Stimulated activated naive B cell treated with anti-CD40 and anti-IgM and Interleukin-4, amounts not matched to agents 10 μg/mL and 1 μg/mL and 100 μg/mL, for 72 hours (primary cell): ENCODE measurements around the gene MSL2.
"Not testable (repeated sequence)": the region's sequence is repeated elsewhere in the genome, so short reads cannot be mapped to it uniquely, and the experiment has no call there.

Experiments
- ATAC-seq, 2 donors: fragments of 150-1000 bp; cut with Tn5 transposase; replicated peaks; 2 replicates each; pipeline ENCODE4 v1.10.0; 2021; ENCODE audit warnings: moderate library complexity in 1 of 2
- DNase-seq: peaks from one replicate; pipeline ENCODE4 v3.0.0; 2021
- H3K27ac Mint-ChIP-seq: one replicate; pipeline ENCODE4 v1.8.0; 2022; ENCODE audit warnings: mild to moderate bottlenecking, mixed read lengths
- H3K27me3 Mint-ChIP-seq, 2 donors: one replicate each; pipeline ENCODE4 v1.8.0; 2022; ENCODE audit warnings: mixed read lengths in 2 of 2
- H3K36me3 Mint-ChIP-seq, 2 donors: one replicate each; pipeline ENCODE4 v1.8.0; 2022; ENCODE audit warnings: mixed read lengths in 2 of 2, mild to moderate bottlenecking in 1 of 2
- H3K4me1 Mint-ChIP-seq, 2 donors: one replicate each; pipeline ENCODE4 v1.8.0; 2022; ENCODE audit warnings: mixed read lengths in 2 of 2, mild to moderate bottlenecking in 1 of 2
- H3K4me3 Mint-ChIP-seq, 2 donors: one replicate each; pipeline ENCODE4 v1.8.0; 2022; ENCODE audit warnings: mild to moderate bottlenecking in 2 of 2, mixed read lengths in 2 of 2, moderate library complexity in 1 of 2
- H3K9me3 Mint-ChIP-seq, 2 donors: one replicate each; pipeline ENCODE4 v1.8.0; 2022; ENCODE audit warnings: mixed read lengths in 2 of 2, mild to moderate bottlenecking in 1 of 2

MSL2 gene

DNA sequence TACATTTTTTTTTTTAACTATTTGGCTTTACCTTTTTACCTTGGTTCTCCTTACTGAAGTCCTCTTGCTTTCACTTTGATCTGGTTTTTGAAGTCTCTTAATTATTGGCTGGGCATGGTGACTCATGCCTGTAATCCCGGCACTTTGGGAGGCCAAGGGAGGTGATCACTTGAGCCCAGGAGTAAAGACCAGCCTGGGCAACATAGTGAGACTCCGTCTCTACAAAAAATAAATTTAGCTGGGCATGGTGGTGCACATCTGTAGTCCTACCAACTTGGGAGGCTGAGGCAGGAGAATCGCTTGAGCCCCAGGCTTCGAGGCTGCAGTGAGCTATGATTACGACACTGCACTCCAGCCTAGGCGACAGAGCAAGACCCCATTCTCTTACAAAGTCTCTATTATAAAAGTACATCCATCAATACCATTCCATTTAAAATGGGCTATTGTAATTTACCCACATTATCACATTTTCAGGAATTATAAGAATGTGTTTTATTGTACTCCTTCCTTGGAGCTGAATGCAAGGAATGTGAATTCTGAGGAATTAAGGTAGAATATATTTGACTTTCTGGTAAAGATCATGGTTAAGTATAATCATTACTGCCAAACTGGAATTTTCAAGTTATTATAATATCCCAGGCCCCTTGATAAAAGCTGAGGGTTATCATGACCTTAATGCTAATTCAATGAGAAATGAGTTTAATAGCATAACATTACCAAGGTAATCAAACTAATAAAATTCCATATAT lies 49.0 kb downstream of the MSL2 start:
- H3K27ac Mint-ChIP-seq: no peak overlapping the region
- H3K27me3 Mint-ChIP-seq: no peaks in the 10 kb centered on the region
- H3K36me3 Mint-ChIP-seq: peaks cover 17 to 26% of the 10 kb centered on the region in 2 donors
- H3K4me3 Mint-ChIP-seq: no peak overlapping the region
- no peak for ATAC-seq
- no peaks in the 10 kb centered on the region for H3K9me3 Mint-ChIP-seq
- peaks cover 24 to 44% of the 10 kb centered on the region in 2 donors for H3K4me1 Mint-ChIP-seq
- no peak for DNase-seq

DNA sequence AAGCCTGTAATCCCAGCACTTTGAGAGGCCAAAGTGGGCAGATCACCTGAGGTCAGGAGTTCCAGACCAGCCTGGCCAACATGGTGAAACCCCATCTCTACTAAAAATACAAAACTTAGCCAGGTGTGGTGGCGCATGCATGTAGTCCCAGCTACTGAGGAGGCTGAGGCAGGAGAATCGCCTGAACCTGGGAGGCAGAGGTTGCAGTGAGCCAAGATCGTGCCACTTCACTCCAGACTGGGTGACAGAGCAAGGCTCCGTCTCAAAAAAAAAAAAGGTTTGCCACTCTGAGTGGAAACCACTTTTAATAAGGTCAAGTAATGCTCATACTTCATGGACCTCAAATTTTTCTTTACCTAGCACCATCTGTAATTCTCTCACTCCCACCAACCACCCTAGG lies 51.7 kb downstream of the MSL2 start:
- H3K4me1 Mint-ChIP-seq: peaks cover 22 to 27% of the 10 kb centered on the region in 2 donors
- H3K36me3 Mint-ChIP-seq: peaks cover 4 to 12% of the 10 kb centered on the region in 2 donors
- DNase-seq, H3K9me3 Mint-ChIP-seq, ATAC-seq, H3K27ac Mint-ChIP-seq, H3K27me3 Mint-ChIP-seq, H3K4me3 Mint-ChIP-seq: not testable (repeated sequence)

DNA sequence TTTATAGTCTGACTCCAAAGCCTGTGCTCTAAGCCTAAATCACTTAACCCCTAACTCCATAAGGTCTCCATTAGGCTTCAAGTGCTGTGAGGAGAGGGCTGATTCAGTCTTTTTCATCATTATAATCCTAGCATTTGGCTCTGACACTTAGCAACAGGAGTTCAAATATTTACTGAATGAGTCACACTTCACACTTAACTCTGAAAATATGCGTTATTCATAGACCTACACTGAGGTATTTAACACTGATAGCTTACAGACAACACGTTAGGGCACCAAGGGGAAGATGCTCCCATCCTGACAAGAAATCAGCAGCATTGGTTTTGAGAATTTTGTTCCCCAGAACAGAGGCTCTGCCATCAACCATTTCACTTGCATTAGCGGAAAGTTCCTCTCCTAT lies 53.5 kb downstream of the MSL2 start:
- no peaks in the 10 kb centered on the region for H3K27me3 Mint-ChIP-seq
- peaks cover 21% of the 10 kb centered on the region in 2 donors for H3K4me1 Mint-ChIP-seq
- no peak for DNase-seq

DNA sequence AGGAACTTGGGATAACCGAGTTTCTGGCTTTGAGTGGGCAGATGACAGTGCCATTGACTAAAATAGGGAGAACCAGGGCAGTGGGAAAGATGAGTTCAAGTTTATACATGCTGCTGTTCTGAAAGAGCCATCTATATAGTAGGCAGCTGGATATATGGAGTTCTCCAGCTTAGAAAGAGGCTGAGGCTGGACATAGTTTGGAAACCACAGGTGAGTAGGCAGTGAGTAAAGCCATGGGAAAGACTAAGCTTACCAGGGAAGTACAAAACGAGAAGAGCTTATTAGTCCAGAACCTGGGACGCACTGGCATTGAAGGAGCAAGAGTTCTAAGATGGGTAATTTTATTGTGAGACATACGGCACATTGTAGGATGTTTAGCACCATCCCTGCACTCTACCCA lies 54.2 kb downstream of the MSL2 start:
- Mint-ChIP-seq H3K36me3 (peaks cover 3 to 5% of the 10 kb centered on the region in 2 donors), H3K9me3 (no peaks in the 10 kb centered on the region), H3K4me1 (peaks cover 19 to 21% of the 10 kb centered on the region in 2 donors), H3K27ac (peak overlapping the region; percentile 0), H3K4me3 (no peak overlapping the region), H3K27me3 (no peaks in the 10 kb centered on the region)
- DNase-seq: no peak
- ATAC-seq: peak in 1 of 2 donors; percentile 23

More for the DNA sequence above, 53.5 kb downstream of the MSL2 start:
- no peak for ATAC-seq
- no peaks in the 10 kb centered on the region for H3K9me3 Mint-ChIP-seq
- H3K4me3 Mint-ChIP-seq: no peak overlapping the region
- H3K36me3 Mint-ChIP-seq: peaks cover 3 to 6% of the 10 kb centered on the region in 2 donors
- H3K27ac Mint-ChIP-seq: no peak overlapping the region

DNA sequence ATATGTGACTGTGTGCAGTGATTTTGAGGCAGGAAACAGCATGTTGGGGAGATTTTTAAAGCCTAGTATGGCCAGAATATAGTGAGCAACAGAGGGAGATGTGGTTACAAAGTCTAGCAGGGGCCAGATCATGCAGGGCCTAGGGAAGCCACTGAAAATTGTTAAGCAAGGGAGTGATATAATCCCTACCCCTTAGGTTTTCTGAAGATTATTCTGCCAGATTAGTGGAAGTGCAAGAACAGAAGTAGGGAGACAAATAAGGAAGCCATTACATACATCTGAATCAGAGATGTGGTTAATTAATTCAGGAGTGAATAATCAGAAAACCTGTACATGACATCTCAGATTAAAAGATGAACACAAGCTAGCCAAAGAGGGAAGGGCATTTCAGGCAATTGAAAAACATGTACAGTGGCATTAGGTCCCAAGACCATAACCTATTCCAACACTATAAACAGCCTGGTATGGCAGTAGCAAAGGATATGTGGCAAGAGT lies 54.8 kb downstream of the MSL2 start:
- no peak for DNase-seq
- Mint-ChIP-seq H3K27ac (peak overlapping the region; percentile 0), H3K4me1 (peaks cover 18 to 19% of the 10 kb centered on the region in 2 donors), H3K9me3 (no peaks in the 10 kb centered on the region), H3K36me3 (peaks cover 3 to 5% of the 10 kb centered on the region in 2 donors), H3K27me3 (no peaks in the 10 kb centered on the region), H3K4me3 (no peak overlapping the region)
- ATAC-seq: peak in 1 of 2 donors; percentile 10

DNA sequence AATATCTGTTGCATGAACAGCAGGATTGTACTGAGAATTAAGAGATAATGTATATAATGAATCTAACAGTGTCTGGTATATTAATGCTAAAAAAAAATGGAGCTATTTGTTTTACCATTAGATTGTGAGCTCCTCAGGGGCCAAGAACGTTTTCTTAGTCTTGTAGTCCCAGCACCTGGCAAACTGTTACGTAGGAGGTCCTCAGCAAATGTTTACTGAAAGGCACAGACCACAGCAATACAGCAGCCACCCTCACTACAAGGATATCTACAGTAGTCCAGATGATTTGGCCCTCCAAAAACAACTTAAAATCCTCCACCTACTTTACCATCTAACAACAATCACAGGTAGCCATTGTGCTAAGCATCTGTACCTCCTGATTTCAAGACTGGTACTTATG lies 59.7 kb downstream of the MSL2 start:
- H3K27me3 Mint-ChIP-seq: no peaks in the 10 kb centered on the region
- H3K4me1 Mint-ChIP-seq: peaks cover 10 to 16% of the 10 kb centered on the region in 2 donors
- ATAC-seq: no peak
- H3K4me3 Mint-ChIP-seq: no peak overlapping the region
- H3K9me3 Mint-ChIP-seq: no peaks in the 10 kb centered on the region
- no peak for DNase-seq
- no peak overlapping the region for H3K27ac Mint-ChIP-seq
- no peaks in the 10 kb centered on the region for H3K36me3 Mint-ChIP-seq

DNA sequence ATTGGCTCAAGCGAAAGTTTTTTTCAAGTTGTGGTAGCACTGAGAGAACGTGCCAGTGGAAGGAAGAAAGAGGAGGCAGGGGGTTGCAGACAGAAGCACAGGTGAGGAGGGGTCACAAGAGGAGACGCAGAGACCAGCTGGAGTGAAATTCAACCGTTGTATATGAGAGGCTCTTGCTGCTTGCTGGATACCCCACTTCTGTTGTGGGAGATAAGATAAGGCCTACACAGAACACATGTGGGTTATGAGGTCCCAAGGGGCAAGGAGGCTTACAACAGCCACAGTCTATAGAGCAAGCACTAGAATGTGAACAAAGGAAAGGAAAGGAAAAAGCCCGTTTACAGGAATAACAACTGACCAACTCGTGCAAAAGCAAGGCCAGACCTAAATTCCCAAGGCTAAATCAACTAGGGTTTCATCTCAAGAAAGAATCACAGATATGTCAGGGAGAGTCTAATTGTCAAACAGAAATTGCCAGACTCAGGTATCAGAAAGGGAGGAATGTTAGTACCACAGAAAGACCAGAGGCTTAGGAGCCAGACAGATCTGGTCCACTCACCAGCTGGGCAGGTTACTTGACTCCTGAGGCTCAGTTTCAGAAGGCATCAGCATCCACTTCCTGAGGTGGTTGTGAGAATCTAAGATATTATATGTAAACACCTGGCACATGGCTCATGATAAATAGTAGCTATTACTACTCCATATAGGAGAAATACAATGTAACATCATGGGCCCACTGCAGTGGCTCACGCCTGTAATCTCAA lies 60.9 kb downstream of the MSL2 start:
- H3K27me3 Mint-ChIP-seq: no peaks in the 10 kb centered on the region
- no peak overlapping the region for H3K4me3 Mint-ChIP-seq
- ATAC-seq (peak in 1 of 2 donors; percentile 36), DNase-seq (no peak)
- H3K9me3 Mint-ChIP-seq: peaks cover 0 to 2% of the 10 kb centered on the region in 2 donors
- no peak overlapping the region for H3K27ac Mint-ChIP-seq
- no peaks in the 10 kb centered on the region for H3K36me3 Mint-ChIP-seq
- H3K4me1 Mint-ChIP-seq: peaks cover 8 to 13% of the 10 kb centered on the region in 2 donors

DNA sequence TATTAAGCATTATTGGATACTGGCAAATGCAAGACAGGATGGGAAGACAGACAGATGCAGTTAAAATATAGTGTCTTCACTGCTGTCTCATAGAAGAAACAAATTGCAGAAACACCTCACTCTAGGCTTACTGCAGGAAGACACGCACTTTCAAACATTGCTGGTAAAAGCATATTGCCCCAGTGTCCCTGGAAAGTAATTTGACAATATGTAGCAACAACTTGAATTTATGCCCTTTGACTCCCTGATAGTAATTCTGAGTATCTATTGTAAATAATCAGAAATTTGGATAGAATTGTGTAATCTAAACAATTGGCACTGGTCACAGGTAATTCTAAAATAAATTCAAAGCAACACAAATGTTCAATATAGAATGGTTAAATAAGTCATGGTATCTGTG lies 62.0 kb downstream of the MSL2 start:
- Mint-ChIP-seq H3K27ac (no peak overlapping the region), H3K4me1 (peaks cover 7 to 14% of the 10 kb centered on the region in 2 donors), H3K4me3 (no peak overlapping the region), H3K9me3 (peaks cover 0 to 2% of the 10 kb centered on the region in 2 donors), H3K27me3 (no peaks in the 10 kb centered on the region), H3K36me3 (no peaks in the 10 kb centered on the region)
- DNase-seq (no peak), ATAC-seq (no peak)

DNA sequence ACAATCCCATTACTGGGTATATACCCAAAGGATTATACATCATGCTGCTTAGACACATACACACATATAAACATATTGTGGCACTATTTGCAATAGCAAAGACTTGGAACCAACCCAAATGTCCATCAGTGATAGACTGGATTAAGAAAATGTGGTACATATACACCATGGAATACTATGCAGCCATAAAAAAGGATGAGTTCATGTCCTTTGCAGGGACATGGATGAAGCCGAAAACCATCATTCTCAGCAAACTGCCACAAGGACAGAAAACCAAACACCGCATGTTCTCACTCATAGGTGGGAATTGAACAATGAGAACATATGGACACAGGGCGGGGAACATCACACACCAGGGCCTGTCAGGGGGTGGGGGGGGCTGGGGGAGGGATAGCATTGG lies 64.5 kb downstream of the MSL2 start:
- not testable (repeated sequence) for ATAC-seq, H3K27me3 Mint-ChIP-seq, H3K27ac Mint-ChIP-seq, H3K4me3 Mint-ChIP-seq, DNase-seq
- Mint-ChIP-seq H3K36me3 (peaks cover 9 to 11% of the 10 kb centered on the region in 2 donors), H3K9me3 (peaks cover 11 to 15% of the 10 kb centered on the region in 2 donors), H3K4me1 (peaks cover 6 to 12% of the 10 kb centered on the region in 2 donors)

DNA sequence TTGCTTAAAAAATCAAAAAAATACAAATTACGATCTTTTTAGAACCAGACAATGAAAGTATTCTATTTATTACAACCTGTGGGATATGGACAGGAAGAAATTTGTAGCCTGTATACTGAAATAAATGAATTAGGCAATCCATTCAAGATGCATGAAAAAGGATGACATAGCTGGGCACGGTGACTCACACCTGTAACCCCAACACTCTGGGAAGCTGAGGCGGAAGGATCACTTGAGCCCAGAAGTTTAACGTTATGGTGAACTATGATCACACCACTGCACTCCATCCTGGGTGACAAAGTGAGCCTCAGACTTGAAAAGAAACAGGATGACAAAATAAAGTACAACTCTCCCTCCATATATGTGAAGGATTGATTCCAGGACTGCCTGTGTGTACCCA lies 74.1 kb downstream of the MSL2 start:
- DNase-seq (no peak), ATAC-seq (peak in 1 of 2 donors; percentile 22)
- Mint-ChIP-seq H3K36me3 (peaks cover 0 to 2% of the 10 kb centered on the region in 2 donors), H3K27ac (no peak overlapping the region), H3K27me3 (no peaks in the 10 kb centered on the region), H3K9me3 (peaks cover 1 to 2% of the 10 kb centered on the region in 2 donors), H3K4me3 (no peak overlapping the region), H3K4me1 (peaks cover 5 to 20% of the 10 kb centered on the region in 2 donors)

DNA sequence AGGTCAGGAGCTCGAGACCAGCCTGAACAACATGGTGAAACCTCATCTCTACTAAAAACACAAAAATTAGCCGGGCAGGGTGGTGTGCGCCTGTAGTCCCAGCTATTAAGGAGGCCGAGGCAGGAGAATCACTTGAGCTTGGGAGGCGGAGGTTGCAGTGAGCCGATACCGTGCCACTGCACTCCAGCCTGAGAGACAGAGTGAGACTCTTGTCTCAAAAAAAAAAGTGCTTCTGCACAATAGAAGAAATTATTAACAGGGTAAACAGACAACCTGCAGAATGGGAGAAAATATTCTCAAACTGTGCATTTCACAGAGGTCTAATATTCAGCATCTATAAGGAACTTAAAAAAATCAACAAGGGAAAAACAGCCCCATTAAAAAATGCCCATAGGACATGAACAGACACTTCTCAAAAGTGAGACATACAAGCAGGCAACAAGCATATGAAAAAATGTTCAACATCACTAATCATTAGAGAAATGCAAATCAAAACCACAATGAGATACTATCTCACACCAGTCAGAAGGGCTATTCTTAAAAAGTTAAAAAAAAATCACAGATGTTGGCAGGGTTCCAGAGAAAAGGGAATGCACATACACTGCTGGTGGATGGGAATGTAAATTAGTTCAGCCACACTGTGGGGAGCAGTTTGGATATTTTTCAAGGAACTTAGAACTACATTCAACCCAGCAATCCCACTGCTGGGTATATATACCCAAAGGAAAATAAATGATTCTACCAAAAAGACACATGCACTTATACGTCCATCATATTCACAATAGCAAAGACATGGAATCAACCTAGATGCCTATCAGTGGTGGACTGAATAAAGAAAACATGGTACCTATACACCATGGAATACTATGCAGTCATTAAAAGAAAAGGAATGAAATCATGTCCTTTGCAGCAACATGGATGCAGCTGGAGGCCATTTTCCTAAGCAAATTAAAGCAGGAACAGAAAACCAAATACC lies 75.5 kb downstream of the MSL2 start:
- peak; percentile 27 to 68 for ATAC-seq
- Mint-ChIP-seq H3K9me3 (peaks cover 0 to 4% of the 10 kb centered on the region in 2 donors), H3K4me1 (peaks cover 8 to 22% of the 10 kb centered on the region in 2 donors), H3K27ac (no peak overlapping the region), H3K36me3 (no peaks in the 10 kb centered on the region), H3K27me3 (peaks cover 0 to under 1% of the 10 kb centered on the region in 2 donors), H3K4me3 (no peak overlapping the region)
- DNase-seq: no peak

DNA sequence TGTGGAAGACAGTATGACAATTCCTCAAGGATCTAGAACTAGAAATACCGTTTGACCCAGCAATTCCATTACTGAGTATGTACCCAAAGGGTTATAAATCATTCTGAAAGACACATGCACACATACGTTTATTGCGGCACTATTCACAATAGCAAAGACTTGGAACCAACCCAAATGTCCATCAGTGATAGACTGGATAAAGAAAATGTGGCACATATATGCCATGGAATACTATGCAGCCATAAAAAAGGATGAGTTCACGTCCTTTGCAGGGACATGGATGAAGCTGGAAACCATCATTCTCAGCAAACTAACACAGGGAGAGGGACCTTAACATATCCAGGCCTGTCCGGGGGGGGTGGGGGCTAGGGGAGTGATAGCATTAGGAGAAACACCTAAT lies 76.4 kb downstream of the MSL2 start:
- H3K27ac Mint-ChIP-seq, H3K4me3 Mint-ChIP-seq, H3K27me3 Mint-ChIP-seq, ATAC-seq, H3K36me3 Mint-ChIP-seq, DNase-seq, H3K9me3 Mint-ChIP-seq: not testable (repeated sequence)
- H3K4me1 Mint-ChIP-seq: peaks cover 8 to 22% of the 10 kb centered on the region in 2 donors

DNA sequence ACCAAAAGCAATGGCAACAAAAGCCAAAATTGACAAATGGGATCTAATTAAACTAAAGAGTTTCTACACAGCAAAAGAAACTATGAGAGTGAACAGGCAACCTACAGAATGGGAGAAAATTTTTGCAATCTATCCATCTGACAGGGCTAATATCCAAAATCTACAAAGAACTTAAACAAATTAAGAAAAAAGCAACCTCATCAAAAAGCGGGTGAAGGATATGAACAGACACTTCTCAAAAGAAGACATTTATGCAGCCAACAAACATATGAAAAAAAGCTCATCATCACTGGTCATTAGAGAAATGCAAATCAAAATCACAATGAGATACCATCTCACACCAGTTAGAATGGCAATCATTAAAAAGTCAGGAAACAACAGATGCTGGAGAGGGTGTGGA lies 76.8 kb downstream of the MSL2 start:
- not testable (repeated sequence) for H3K9me3 Mint-ChIP-seq, H3K36me3 Mint-ChIP-seq, DNase-seq, H3K27me3 Mint-ChIP-seq, H3K27ac Mint-ChIP-seq, H3K4me3 Mint-ChIP-seq, ATAC-seq
- H3K4me1 Mint-ChIP-seq: peaks cover 8 to 21% of the 10 kb centered on the region in 2 donors

DNA sequence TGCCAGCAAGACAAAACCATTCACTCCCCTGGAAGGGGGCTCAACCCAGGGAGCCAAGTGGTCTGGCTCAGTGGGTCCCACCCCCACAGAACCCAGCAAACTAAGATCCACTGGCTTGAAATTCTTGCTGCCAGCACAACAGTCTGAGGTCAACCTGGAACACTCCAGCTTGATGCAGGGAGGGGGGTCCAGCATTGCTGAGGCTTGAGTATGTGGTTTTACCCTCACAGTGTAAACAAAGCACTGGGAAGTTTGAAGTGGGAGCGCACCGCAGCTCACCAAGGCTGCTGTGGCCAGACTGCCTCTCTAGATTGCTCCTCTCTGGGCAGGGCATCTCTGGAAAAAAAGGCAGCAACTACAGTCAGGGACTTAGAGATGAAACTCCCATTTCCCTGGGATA lies 81.7 kb downstream of the MSL2 start:
- ATAC-seq: no peak
- peaks cover 4 to 6% of the 10 kb centered on the region in 2 donors for H3K27me3 Mint-ChIP-seq
- no peak for DNase-seq
- no peak overlapping the region for H3K4me3 Mint-ChIP-seq
- H3K4me1 Mint-ChIP-seq: peaks cover 8 to 13% of the 10 kb centered on the region in 2 donors
- H3K27ac Mint-ChIP-seq: no peak overlapping the region
- peaks cover 0 to 4% of the 10 kb centered on the region in 2 donors for H3K9me3 Mint-ChIP-seq
- H3K36me3 Mint-ChIP-seq: peaks cover 0 to 3% of the 10 kb centered on the region in 2 donors
